ENCODE data around the gene NDC1. TPM values are rescaled to one million over a fixed set of nuclear protein-coding genes. Genes with fewer than 3 reads are reported as not detected.

Gene NDC1
- total RNA-seq, 1 donor from 2014 or later = 14.6 TPM

GRCh38 chr1:53807916-53808315 is 30.2 kb downstream of the NDC1 start:
- Histone ChIP-seq H3K36me3 (ENCODE audit: control insufficient read depth in 3 of 3, insufficient read depth in 3 of 3, low read length in 3 of 3) (peaks cover 0 to 9% (median 2%) of the 10 kb centered on the region in 3 donors), H3K4me3 (ENCODE audit: low read length in 3 of 3) (no peak overlapping the region), H3K4me1 (ENCODE audit: control insufficient read depth in 3 of 3, insufficient read depth in 3 of 3, low read length in 3 of 3) (no peaks in the 10 kb centered on the region), H3K9me3 (ENCODE audit: control insufficient read depth in 3 of 3, low read length in 3 of 3) (no peaks in the 10 kb centered on the region), H3K27me3 (ENCODE audit: control insufficient read depth in 3 of 3, insufficient read depth in 3 of 3, low read length in 3 of 3) (no peaks in the 10 kb centered on the region), H3K27ac (ENCODE audit: low read depth, low read length) (no peak overlapping the region), H3K9ac (ENCODE audit: low read depth in 1 of 3, low read length in 3 of 3) (no peak overlapping the region)

- no peak overlapping the region for H3K27ac ChIP-seq (ENCODE audit: low read depth, low read length)
- peaks cover 0 to 13% (median 2%) of the 10 kb centered on the region in 3 donors for H3K36me3 ChIP-seq (ENCODE audit: control insufficient read depth in 3 of 3, insufficient read depth in 3 of 3, low read length in 3 of 3)
These were observed 33.1 kb downstream of the NDC1 start for GRCh38 chr1:53804791-53805505.

DNA sequence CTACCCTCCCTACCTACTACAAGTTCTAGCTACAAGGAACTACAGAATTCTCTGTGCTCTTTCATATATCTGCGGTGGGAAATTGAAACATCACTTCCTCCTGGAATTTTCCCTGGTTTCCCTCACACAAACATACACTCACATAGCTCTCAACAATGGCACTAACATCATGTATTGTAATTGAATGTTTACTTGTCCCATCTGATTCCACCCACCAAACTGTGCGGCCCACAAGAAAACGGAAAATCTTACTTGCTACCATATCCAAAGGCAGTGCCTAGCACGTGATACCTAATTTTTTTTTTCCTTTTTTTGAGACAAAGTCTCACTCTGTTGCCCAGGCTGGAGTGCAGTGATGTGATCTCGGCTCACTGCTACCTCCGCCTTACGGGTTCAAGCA is 33.9 kb downstream of the NDC1 start:
- H3K36me3 ChIP-seq (ENCODE audit: control insufficient read depth in 3 of 3, insufficient read depth in 3 of 3, low read length in 3 of 3) = peaks cover 5 to 13% (median 6%) of the 10 kb centered on the region in 3 donors

More at GRCh38 chr1:53804791-53805505, 33.1 kb downstream of the NDC1 start:
- H3K4me1 ChIP-seq (ENCODE audit: control insufficient read depth in 3 of 3, insufficient read depth in 3 of 3, low read length in 3 of 3) = no peaks in the 10 kb centered on the region
- H3K9me3 ChIP-seq (ENCODE audit: control insufficient read depth in 3 of 3, low read length in 3 of 3) = no peaks in the 10 kb centered on the region
- no peaks in the 10 kb centered on the region for H3K27me3 ChIP-seq (ENCODE audit: control insufficient read depth in 3 of 3, insufficient read depth in 3 of 3, low read length in 3 of 3)
- no peak overlapping the region for H3K4me3 ChIP-seq (ENCODE audit: low read length in 3 of 3)
- H3K9ac ChIP-seq (ENCODE audit: low read depth in 1 of 3, low read length in 3 of 3) = no peak overlapping the region

DNA sequence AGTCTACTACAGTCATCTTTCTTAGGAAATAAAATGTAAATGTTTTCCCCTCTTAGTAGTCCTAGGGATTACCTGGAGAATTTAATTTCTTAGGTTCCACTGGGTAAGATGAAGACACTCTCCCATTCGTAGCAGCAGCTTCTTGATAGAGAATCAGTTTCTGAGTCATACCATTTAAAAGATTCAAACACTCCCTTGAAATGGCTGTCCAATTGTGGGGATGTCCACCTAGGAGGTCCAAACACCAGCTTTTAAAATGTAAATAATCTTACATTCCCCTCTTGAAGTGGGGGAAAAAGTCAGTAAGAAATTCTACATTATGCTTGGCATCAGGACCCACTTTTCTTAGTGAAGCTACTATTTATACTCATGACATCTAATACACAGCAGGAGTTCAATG is 37.5 kb downstream of the NDC1 start:
- no peaks in the 10 kb centered on the region for H3K9me3 ChIP-seq (ENCODE audit: control insufficient read depth in 3 of 3, low read length in 3 of 3)
- no peaks in the 10 kb centered on the region for H3K27me3 ChIP-seq (ENCODE audit: control insufficient read depth in 3 of 3, insufficient read depth in 3 of 3, low read length in 3 of 3)
- H3K27ac ChIP-seq (ENCODE audit: low read depth, low read length) = no peak overlapping the region
- peaks cover 5 to 19% (median 11%) of the 10 kb centered on the region in 3 donors for H3K36me3 ChIP-seq (ENCODE audit: control insufficient read depth in 3 of 3, insufficient read depth in 3 of 3, low read length in 3 of 3)
- no peak overlapping the region for H3K4me3 ChIP-seq (ENCODE audit: low read length in 3 of 3)
- no peak overlapping the region for H3K9ac ChIP-seq (ENCODE audit: low read depth in 1 of 3, low read length in 3 of 3)
- H3K4me1 ChIP-seq (ENCODE audit: control insufficient read depth in 3 of 3, insufficient read depth in 3 of 3, low read length in 3 of 3) = no peaks in the 10 kb centered on the region

More for the DNA sequence above, 33.9 kb downstream of the NDC1 start:
- no peak overlapping the region for H3K9ac ChIP-seq (ENCODE audit: low read depth in 1 of 3, low read length in 3 of 3)
- no peaks in the 10 kb centered on the region for H3K27me3 ChIP-seq (ENCODE audit: control insufficient read depth in 3 of 3, insufficient read depth in 3 of 3, low read length in 3 of 3)
- H3K27ac ChIP-seq (ENCODE audit: low read depth, low read length) = no peak overlapping the region
- no peaks in the 10 kb centered on the region for H3K4me1 ChIP-seq (ENCODE audit: control insufficient read depth in 3 of 3, insufficient read depth in 3 of 3, low read length in 3 of 3)
- H3K4me3 ChIP-seq (ENCODE audit: low read length in 3 of 3) = no peak overlapping the region
- no peaks in the 10 kb centered on the region for H3K9me3 ChIP-seq (ENCODE audit: control insufficient read depth in 3 of 3, low read length in 3 of 3)

DNA sequence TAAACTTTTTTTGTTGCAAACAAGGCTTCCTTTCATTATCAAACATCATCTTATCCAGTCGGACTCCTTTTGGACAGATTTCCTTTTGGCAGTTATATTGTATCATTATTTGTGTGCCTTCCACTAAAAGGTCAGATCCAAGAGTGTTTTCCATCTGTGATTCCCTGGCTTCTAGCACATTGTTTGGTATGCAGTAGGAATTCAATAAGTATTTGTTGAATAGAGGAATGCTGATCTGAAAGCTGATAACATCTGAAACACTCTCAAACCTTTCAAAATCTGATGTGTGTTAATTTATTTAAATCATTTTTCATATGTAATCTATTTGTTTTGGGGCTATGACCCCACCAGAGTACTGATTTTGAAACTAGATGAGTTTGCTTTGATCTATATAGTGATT is 39.0 kb downstream of the NDC1 start:
- H3K36me3 ChIP-seq (ENCODE audit: control insufficient read depth in 3 of 3, insufficient read depth in 3 of 3, low read length in 3 of 3) = peaks cover 3 to 19% (median 11%) of the 10 kb centered on the region in 3 donors

DNA sequence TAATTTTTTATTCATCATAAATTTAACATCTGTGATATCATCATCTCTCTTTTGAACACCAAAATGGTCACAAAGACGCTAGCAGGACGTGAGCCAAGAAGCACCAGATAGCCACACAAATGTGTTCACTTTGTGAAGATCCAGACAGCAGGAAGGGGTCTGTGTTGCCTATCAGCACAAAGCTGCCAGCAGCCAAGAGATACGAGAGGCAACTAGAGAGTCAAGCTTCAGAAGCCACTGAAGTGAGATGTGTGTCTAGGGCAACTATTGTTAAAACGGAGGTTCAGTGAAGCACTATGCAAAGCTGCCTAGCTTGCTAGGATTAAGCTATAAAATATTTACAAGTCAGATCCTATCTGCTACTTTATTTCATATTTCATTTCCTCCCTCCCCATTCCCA is 45.3 kb downstream of the NDC1 start:
- Histone ChIP-seq H3K9me3 (ENCODE audit: control insufficient read depth in 3 of 3, low read length in 3 of 3) (no peaks in the 10 kb centered on the region), H3K27me3 (ENCODE audit: control insufficient read depth in 3 of 3, insufficient read depth in 3 of 3, low read length in 3 of 3) (no peaks in the 10 kb centered on the region), H3K27ac (ENCODE audit: low read depth, low read length) (no peak overlapping the region), H3K9ac (ENCODE audit: low read depth in 1 of 3, low read length in 3 of 3) (no peak overlapping the region), H3K4me3 (ENCODE audit: low read length in 3 of 3) (no peak overlapping the region), H3K4me1 (ENCODE audit: control insufficient read depth in 3 of 3, insufficient read depth in 3 of 3, low read length in 3 of 3) (no peaks in the 10 kb centered on the region), H3K36me3 (ENCODE audit: control insufficient read depth in 3 of 3, insufficient read depth in 3 of 3, low read length in 3 of 3) (peaks cover 4 to 18% (median 12%) of the 10 kb centered on the region in 3 donors)

More for the DNA sequence above, 39.0 kb downstream of the NDC1 start:
- Histone ChIP-seq H3K27ac (ENCODE audit: low read depth, low read length) (no peak overlapping the region), H3K4me1 (ENCODE audit: control insufficient read depth in 3 of 3, insufficient read depth in 3 of 3, low read length in 3 of 3) (no peaks in the 10 kb centered on the region), H3K27me3 (ENCODE audit: control insufficient read depth in 3 of 3, insufficient read depth in 3 of 3, low read length in 3 of 3) (no peaks in the 10 kb centered on the region), H3K9me3 (ENCODE audit: control insufficient read depth in 3 of 3, low read length in 3 of 3) (no peaks in the 10 kb centered on the region), H3K9ac (ENCODE audit: low read depth in 1 of 3, low read length in 3 of 3) (no peak overlapping the region), H3K4me3 (ENCODE audit: low read length in 3 of 3) (no peak overlapping the region)

DNA sequence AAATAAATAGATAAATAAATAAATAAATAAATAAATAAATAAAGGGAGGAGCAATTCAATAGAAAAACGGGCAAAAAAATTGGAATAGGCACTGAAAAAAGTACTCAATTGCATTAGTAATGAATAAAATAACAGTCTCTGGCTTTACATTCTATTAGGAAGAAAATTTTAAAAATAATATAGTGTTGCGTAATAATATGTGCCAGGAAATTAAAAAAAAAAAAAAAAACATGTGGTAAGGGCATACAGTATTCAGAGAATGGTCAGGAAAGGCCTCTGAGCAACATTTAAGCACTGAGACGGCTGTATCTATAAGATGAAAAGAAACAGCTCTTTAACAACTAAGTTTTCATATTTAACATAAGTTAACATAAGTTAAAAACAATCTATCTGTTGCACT is 50.4 kb downstream of the NDC1 start:
- no peaks in the 10 kb centered on the region for H3K9me3 ChIP-seq (ENCODE audit: control insufficient read depth in 3 of 3, low read length in 3 of 3)
- no peaks in the 10 kb centered on the region for H3K4me1 ChIP-seq (ENCODE audit: control insufficient read depth in 3 of 3, insufficient read depth in 3 of 3, low read length in 3 of 3)
- no peaks in the 10 kb centered on the region for H3K27me3 ChIP-seq (ENCODE audit: control insufficient read depth in 3 of 3, insufficient read depth in 3 of 3, low read length in 3 of 3)
- peaks cover 7 to 13% (median 8%) of the 10 kb centered on the region in 3 donors for H3K36me3 ChIP-seq (ENCODE audit: control insufficient read depth in 3 of 3, insufficient read depth in 3 of 3, low read length in 3 of 3)
- no peak overlapping the region for H3K9ac ChIP-seq (ENCODE audit: low read depth in 1 of 3, low read length in 3 of 3)
- H3K4me3 ChIP-seq (ENCODE audit: low read length in 3 of 3) = no peak overlapping the region
- no peak overlapping the region for H3K27ac ChIP-seq (ENCODE audit: low read depth, low read length)

- no peaks in the 10 kb centered on the region for H3K27me3 ChIP-seq (ENCODE audit: control insufficient read depth in 3 of 3, insufficient read depth in 3 of 3, low read length in 3 of 3)
- H3K9me3 ChIP-seq (ENCODE audit: control insufficient read depth in 3 of 3, low read length in 3 of 3) = no peaks in the 10 kb centered on the region
- no peak overlapping the region for H3K9ac ChIP-seq (ENCODE audit: low read depth in 1 of 3, low read length in 3 of 3)
- no peak overlapping the region for H3K27ac ChIP-seq (ENCODE audit: low read depth, low read length)
- no peak overlapping the region for H3K4me3 ChIP-seq (ENCODE audit: low read length in 3 of 3)
- no peaks in the 10 kb centered on the region for H3K4me1 ChIP-seq (ENCODE audit: control insufficient read depth in 3 of 3, insufficient read depth in 3 of 3, low read length in 3 of 3)
- peaks cover 3 to 8% (median 4%) of the 10 kb centered on the region in 3 donors for H3K36me3 ChIP-seq (ENCODE audit: control insufficient read depth in 3 of 3, insufficient read depth in 3 of 3, low read length in 3 of 3)
These were observed 55.0 kb downstream of the NDC1 start for GRCh38 chr1:53783056-53783455.

GRCh38 chr1:53781654-53782053 is 56.4 kb downstream of the NDC1 start:
- Histone ChIP-seq H3K27ac (ENCODE audit: low read depth, low read length) (no peak overlapping the region), H3K4me1 (ENCODE audit: control insufficient read depth in 3 of 3, insufficient read depth in 3 of 3, low read length in 3 of 3) (no peaks in the 10 kb centered on the region), H3K4me3 (ENCODE audit: low read length in 3 of 3) (no peak overlapping the region), H3K9me3 (ENCODE audit: control insufficient read depth in 3 of 3, low read length in 3 of 3) (no peaks in the 10 kb centered on the region), H3K36me3 (ENCODE audit: control insufficient read depth in 3 of 3, insufficient read depth in 3 of 3, low read length in 3 of 3) (peaks cover 3 to 7% (median 4%) of the 10 kb centered on the region in 3 donors), H3K27me3 (ENCODE audit: control insufficient read depth in 3 of 3, insufficient read depth in 3 of 3, low read length in 3 of 3) (no peaks in the 10 kb centered on the region), H3K9ac (ENCODE audit: low read depth in 1 of 3, low read length in 3 of 3) (no peak overlapping the region)

DNA sequence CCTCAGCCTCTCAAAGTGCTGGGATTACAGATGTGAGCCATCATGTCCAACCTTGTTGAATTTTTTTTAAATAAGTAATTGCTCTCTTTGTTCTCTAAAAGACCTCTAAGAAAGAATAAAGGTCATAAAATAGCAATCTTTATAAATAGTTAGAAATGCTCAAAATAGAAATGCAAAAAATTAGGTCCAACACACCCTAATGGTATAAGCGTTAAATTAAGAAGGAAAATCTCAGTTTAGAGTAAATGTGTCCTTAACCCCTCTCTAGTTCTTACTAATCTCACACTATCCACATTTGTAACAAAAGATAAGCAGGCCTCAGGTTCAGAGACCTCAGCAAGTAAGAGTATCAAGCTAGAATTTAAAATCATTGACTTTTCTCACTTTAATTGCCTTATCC is 60.8 kb downstream of the NDC1 start:
- no peak overlapping the region for H3K4me3 ChIP-seq (ENCODE audit: low read length in 3 of 3)
- H3K9me3 ChIP-seq (ENCODE audit: control insufficient read depth in 3 of 3, low read length in 3 of 3) = no peaks in the 10 kb centered on the region
- H3K9ac ChIP-seq (ENCODE audit: low read depth in 1 of 3, low read length in 3 of 3) = no peak overlapping the region
- H3K4me1 ChIP-seq (ENCODE audit: control insufficient read depth in 3 of 3, insufficient read depth in 3 of 3, low read length in 3 of 3) = no peaks in the 10 kb centered on the region
- no peaks in the 10 kb centered on the region for H3K27me3 ChIP-seq (ENCODE audit: control insufficient read depth in 3 of 3, insufficient read depth in 3 of 3, low read length in 3 of 3)
- H3K36me3 ChIP-seq (ENCODE audit: control insufficient read depth in 3 of 3, insufficient read depth in 3 of 3, low read length in 3 of 3) = peaks cover 0 to 5% (median 1%) of the 10 kb centered on the region in 3 donors
- H3K27ac ChIP-seq (ENCODE audit: low read depth, low read length) = no peak overlapping the region

Measured in skeletal muscle tissue (tissue), 4 donors.